ENCODE data around the gene CSN2. TPM values are rescaled to one million over a fixed set of nuclear protein-coding genes. Genes with fewer than 3 reads are reported as not detected.

Gene CSN2
- total RNA-seq, 4 donors from 2014 or later: not detected

DNA sequence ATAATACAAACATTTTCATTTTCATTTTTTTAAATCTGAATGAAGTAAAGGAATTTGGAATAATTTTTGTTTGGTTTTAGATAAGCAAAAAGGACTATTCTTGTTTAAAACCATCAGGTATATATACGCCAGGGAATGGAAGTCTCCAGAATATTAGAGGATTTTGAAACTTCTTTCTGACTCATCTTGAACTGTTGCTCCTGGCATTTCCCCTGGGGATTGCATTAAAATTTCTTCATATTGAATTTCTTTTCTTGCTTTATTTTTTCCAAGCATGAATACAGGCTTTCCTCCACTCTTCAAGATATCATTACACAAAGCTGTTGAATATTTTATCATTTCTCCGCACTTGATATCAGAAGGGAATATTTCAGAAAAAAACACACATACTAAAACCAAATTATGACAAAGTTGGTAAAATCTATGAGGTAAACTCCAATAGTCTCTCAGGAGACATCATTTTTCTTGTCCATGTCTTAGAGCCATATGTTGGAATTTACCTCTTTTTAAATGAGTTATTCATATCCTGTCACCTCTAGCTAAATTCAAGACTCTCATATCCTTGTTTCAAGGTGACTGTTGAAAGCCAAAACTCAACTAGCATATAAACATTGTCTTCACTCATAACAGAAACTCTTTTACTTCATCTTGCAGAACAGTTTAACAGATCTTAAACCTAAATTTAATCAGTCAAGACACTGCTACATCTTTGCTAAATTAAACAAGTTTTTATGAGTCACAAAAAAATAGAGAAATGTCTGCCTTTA lies 55.3 kb downstream of the CSN2 start:
- no peak overlapping the region for H3K4me3 ChIP-seq (replicated peaks in 1 of 3)
- no peaks in the 10 kb centered on the region for H3K9me3 ChIP-seq
- 86 to 88% methylated on average over 2 of the region's 2 CpGs for WGBS, 2 donors
- no peaks in the 10 kb centered on the region for H3K27me3 ChIP-seq
- no peak for DNase-seq
- no peaks in the 10 kb centered on the region for H3K36me3 ChIP-seq
- intact Hi-C loops (cut with DNase I): no loop called here
- no peak overlapping the region for H3K27ac ChIP-seq
- no peak for TF ChIP-seq POLR2A (IDR thresholded peaks at IDR 0.05)
- TF ChIP-seq, protein P1, sequence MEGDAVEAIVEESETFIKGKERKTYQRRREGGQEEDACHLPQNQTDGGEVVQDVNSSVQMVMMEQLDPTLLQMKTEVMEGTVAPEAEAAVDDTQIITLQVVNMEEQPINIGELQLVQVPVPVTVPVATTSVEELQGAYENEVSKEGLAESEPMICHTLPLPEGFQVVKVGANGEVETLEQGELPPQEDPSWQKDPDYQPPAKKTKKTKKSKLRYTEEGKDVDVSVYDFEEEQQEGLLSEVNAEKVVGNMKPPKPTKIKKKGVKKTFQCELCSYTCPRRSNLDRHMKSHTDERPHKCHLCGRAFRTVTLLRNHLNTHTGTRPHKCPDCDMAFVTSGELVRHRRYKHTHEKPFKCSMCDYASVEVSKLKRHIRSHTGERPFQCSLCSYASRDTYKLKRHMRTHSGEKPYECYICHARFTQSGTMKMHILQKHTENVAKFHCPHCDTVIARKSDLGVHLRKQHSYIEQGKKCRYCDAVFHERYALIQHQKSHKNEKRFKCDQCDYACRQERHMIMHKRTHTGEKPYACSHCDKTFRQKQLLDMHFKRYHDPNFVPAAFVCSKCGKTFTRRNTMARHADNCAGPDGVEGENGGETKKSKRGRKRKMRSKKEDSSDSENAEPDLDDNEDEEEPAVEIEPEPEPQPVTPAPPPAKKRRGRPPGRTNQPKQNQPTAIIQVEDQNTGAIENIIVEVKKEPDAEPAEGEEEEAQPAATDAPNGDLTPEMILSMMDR (IDR thresholded peaks at IDR 0.05): no peak
- H3K4me1 ChIP-seq: no peaks in the 10 kb centered on the region

DNA sequence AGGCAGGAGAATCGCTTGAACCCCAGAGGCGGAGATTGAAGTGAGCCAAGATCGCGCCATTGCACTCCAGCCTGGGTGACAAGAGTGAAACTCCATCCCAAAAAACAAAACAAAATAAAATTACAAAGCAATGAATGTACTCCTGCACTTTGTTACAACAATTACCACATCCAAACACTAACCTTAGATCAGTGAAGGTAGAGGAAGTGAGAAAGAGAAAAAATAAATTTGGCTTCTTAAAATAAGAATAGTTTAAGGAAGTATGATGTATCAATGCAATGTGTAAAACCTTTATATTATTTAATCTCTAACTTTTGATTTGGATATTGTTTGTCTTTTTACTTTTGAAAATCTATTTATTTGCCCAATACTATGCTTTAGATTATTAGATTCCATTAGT lies 56.3 kb downstream of the CSN2 start:
- intact Hi-C loops (cut with DNase I): no loop called here
- WGBS, 2 donors: 94 to 96% methylated on average over 4 of the region's 4 CpGs
- Histone ChIP-seq H3K9me3 (no peaks in the 10 kb centered on the region), H3K4me3 (replicated peaks in 1 of 3) (no peak overlapping the region), H3K4me1 (no peaks in the 10 kb centered on the region), H3K36me3 (no peaks in the 10 kb centered on the region), H3K27ac (no peak overlapping the region), H3K27me3 (no peaks in the 10 kb centered on the region)
- no peak for DNase-seq
- no peak for TF ChIP-seq POLR2A (IDR thresholded peaks at IDR 0.05)
- TF ChIP-seq, protein P1 (IDR thresholded peaks at IDR 0.05): no peak

DNA sequence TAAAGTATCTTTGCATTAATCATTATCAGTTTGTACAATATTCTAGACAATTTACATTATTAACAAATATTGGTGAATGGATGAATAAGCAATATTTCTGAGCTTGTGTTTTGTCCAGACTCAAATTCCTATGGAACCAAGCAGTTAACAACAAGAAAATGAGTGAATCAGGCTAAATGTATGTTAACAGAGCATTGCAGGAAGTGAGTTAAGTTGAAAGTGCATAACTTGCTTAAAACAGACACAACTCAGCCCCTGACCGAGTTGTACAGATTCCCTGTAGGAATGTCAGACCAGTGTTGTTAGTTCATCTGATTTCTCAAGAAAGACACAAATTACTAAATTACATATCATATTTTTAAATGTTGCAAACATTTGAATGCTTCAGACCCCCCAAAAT lies 58.4 kb downstream of the CSN2 start:
- no peaks in the 10 kb centered on the region for H3K27me3 ChIP-seq
- intact Hi-C loops (cut with DNase I): no loop called here
- no peaks in the 10 kb centered on the region for H3K36me3 ChIP-seq
- 61 to 73% methylated on average over 1 of the region's 1 CpG for WGBS, 2 donors
- H3K9me3 ChIP-seq: no peaks in the 10 kb centered on the region
- H3K4me3 ChIP-seq (replicated peaks in 1 of 3): no peak overlapping the region
- H3K4me1 ChIP-seq: no peaks in the 10 kb centered on the region
- H3K27ac ChIP-seq: no peak overlapping the region
- TF ChIP-seq POLR2A (IDR thresholded peaks at IDR 0.05): no peak
- TF ChIP-seq, protein P1 (IDR thresholded peaks at IDR 0.05): no peak
- no peak for DNase-seq

Other genes starting within 250 kb of the CSN2 start
- gene SULT1B1, start 205.1 kb downstream of the CSN2 start, total RNA-seq: under 1 TPM; 0.33 to 0.83 (median 0.51) TPM
- gene SULT1E1, start 105.6 kb downstream of the CSN2 start, total RNA-seq: not detected
- not detected for gene CSN1S1, start 34.7 kb downstream of the CSN2 start, total RNA-seq
- gene STATH, start 30.2 kb upstream of the CSN2 start, total RNA-seq: not detected
- not detected for gene HTN3, start 62.7 kb upstream of the CSN2 start, total RNA-seq
- gene HTN1, start 84.7 kb upstream of the CSN2 start, total RNA-seq: not detected
- gene PRR27, start 188.5 kb upstream of the CSN2 start, total RNA-seq: not detected
- 10 to 100 TPM in 1 of 4 donors, 1 to 10 TPM in 3; 1.9 to 18.5 (median 3.9) TPM for gene ODAM, start 230.0 kb upstream of the CSN2 start, total RNA-seq